Lower leg skin (tissue), 3 donors: ENCODE data around the gene GAS7.

ENCODE experiments used
- CTCF ChIP-seq, 3 donors: fragments of 450-650 bp; IDR thresholded peaks; one replicate each; pipeline ENCODE4 v1.5.1; 2016; ENCODE audit warnings: antibody characterized with exemption in 3 of 3, mild to moderate bottlenecking in 3 of 3, moderate library complexity in 2 of 3
- POLR2A ChIP-seq, 2 donors: fragments of 450-650 bp; IDR thresholded peaks; one replicate each; pipeline ENCODE4 v1.6.1; 2016 to 2017; ENCODE audit warnings: antibody characterized with exemption in 2 of 2, mild to moderate bottlenecking in 1 of 2, moderate library complexity in 1 of 2

DNA sequence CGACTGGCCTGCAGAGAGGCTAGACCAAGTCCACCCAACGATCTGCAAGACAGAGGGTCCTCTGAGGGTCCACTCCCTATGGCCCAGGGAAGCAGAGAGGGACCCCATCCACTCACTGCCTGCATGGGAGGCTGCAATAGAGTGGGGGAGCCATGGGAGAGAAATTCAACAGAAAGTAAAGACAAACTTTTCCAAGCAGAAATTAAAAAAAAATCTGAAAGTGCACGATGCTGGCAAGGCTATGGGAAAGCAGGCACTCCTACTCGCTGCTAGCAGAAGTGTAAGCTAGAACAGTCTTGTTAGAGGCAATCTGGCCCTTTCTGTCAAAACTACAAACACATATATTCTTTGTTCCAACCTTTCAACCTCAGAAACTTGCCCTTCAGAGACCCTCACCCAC is 85.4 kb downstream of the GAS7 start:
- no peak for TF ChIP-seq CTCF (IDR thresholded peaks at IDR 0.05)
- no peak for TF ChIP-seq POLR2A (IDR thresholded peaks at IDR 0.05)
